HG03432 (cell line): ENCODE data around the gene TCF12.

Source experiments
- ATAC-seq: cut with Tn5 transposase; IDR thresholded peaks from one replicate; pipeline ENCODE4 v1.9.1; 2021; ENCODE audit warnings: mild to moderate bottlenecking, moderate library complexity; ENCODE audit not compliant: unreplicated experiment

Gene TCF12

DNA sequence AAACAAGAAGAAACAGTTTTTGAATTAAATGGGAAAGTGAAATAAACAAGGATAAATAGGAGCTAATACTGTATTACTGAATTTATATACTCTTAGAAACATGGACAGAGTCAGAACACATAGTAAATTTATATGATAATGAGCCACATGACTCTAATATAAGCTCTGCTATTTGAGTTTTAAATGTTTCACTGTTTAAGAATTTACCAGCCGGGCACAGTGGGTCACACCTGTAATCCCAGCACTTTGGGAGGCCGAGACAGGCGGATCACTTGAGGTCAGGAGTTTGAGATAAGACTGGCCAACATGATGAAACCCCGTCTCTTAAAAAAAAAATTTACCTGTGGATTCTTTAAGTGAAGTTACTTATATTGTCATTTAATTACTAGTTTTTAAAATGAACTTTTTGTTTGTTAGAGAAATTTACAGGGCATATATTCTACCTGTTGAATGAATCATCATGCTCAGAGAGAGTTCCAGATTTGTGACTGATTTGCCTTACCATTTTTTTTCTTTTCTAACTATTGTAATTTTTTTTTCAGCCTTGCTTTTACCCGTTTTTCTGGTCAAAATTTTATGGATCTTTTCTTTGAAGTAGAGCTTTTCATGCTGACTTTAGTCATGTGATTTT, 125.7 kb downstream of the TCF12 start:
- ATAC-seq: no peak

- ATAC-seq: no peak
Observed at GRCh38 chr15:57044970-57045369, 126.5 kb downstream of the TCF12 start.

DNA sequence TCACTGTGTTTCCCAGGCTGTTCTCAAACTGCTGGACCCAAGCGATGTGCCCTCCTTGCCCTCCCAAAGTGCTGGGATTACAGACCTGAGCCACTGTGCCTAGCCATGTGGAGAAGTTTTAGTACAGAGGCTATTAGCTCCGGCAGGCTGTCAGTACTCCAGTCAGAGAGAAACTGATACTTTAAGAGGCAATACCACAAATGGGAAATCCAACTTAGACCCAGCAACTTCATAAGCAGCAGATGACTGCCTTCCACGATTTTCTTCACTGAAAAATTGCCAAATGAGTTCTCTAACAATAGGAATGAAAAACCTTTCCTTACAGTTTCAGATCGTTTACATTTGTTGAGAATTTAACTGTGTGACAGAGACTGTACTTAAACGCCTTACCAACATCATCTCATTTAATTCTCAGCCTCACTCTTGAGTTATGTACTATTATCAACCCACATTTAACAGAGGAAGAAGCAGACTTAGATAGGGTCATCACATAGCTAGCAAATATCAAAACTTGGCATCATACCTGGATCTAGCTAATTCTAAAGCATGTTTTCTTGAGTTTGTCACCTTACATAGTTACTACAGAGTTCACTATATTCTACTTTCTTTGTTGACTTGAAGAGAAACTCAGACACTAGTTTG, 127.4 kb downstream of the TCF12 start:
- ATAC-seq: peak; percentile 89

GRCh38 chr15:57048930-57049549, 130.6 kb downstream of the TCF12 start:
- no peak for ATAC-seq

GRCh38 chr15:57053470-57053869, 135.0 kb downstream of the TCF12 start:
- ATAC-seq: no peak

- ATAC-seq: no peak
Observed at GRCh38 chr15:57054204-57054750, 135.8 kb downstream of the TCF12 start.

GRCh38 chr15:57056357-57056756, 137.9 kb downstream of the TCF12 start:
- ATAC-seq: no peak

DNA sequence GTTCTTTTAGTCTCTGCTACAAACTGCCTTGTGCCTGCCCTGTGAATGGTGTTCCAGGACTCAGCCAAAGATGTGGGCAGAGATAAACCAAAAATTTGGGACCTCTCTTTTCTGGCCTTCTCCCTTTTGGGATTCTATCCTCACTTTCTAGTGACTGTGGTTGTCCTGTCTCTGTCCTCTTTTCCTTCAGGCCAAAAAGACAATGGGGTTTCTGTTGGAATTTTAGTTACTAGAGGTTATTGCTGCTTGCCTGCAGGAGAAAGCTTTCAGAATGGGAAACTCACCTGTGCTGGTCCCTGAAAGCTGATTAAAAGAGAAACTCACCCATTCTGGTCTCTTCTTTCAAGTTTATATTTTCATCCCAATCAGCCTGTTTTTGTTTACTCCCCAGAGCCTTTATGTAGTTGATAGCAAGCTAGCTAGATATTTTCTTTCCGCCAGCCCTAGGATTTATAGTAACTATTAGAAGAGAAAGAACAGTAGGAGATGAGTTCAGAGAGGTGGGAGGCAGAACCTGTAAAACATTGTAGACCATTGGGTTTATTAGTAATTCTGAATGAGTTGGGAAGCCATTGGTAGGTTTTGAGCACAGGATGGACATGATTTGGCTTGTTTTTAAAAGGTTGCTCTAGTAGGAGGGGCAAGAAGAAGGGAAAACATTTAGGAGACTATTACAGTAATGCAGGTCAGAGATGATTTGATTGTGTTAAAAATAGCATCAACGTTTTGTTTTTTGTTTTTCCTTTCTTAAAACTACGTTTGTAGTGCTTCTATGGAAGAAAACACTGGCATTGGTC, 138.9 kb downstream of the TCF12 start:
- ATAC-seq: no peak

DNA sequence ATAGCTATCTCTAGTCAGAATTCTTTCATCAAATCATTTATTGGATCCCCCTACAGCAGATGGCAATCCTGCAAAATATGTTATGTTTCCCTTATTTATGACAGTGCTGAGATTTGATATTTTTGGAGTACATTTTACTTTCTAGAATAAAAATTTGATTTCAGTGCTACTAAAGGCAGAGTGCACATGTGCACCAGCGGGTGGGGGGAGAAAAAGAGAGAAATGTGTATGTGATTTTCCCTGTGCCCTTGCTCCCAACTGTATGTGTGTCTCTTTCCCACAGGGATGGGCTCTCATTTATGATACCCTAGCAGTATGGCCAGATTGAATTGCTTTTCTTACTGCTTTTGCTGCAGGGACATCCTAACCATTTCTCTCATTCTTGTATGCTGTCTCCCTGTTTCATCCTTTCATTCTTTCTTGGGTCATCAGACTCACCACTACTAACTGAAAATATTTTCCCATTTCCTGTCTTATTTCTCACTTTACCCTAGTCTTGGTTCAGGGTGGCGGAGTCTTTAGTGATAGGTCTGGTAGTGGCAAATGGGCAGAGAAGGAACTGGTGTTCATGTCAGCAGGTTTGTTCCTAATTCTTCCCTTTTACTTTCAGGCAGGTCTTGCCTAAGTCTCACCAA, 140.7 kb downstream of the TCF12 start:
- no peak for ATAC-seq

- no peak for ATAC-seq
Observed at GRCh38 chr15:57060799-57061198, 142.4 kb downstream of the TCF12 start.

GRCh38 chr15:57061281-57061680, 142.8 kb downstream of the TCF12 start:
- ATAC-seq: no peak

DNA sequence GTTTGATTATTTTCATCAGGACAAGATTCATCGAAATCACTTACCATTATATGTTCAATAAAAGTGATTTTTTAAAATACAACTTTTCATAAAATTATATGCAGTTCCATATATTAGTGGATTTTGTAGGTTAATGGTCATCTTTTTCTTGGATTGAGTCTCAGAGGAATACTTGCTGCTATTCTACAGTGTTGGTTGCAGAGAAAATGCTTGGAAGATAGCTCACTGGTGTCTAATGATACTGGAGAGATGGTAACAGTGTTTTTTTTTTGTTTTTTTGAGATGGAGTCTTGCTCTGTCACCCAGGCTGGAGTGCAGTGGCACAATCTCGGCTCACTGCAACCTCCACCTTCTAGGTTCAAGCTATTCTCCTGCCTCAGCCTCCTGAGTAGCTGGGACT, 143.3 kb downstream of the TCF12 start:
- ATAC-seq: no peak

DNA sequence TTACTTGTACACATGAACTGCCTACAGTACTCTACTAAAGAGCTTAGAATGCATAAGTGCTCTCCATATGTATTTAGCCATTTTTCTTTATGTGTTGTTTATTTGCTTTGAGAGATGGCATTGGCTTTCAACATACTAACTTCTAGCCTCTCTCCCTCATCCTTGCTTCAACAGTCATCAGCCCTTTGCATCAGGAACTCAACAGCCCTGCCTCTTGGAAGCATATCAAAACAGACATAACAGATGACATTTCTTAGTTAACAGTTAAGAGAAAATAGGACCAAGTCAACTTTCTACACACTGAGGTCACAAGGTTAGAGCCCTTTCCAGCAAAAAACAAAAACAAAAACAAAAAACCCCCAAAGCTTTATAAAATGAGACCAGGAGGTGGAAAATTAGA, 145.6 kb downstream of the TCF12 start:
- ATAC-seq: no peak

GRCh38 chr15:57069423-57069822, 151.0 kb downstream of the TCF12 start:
- ATAC-seq: no peak

- no peak for ATAC-seq
Observed at GRCh38 chr15:57070674-57071073, 152.2 kb downstream of the TCF12 start.

DNA sequence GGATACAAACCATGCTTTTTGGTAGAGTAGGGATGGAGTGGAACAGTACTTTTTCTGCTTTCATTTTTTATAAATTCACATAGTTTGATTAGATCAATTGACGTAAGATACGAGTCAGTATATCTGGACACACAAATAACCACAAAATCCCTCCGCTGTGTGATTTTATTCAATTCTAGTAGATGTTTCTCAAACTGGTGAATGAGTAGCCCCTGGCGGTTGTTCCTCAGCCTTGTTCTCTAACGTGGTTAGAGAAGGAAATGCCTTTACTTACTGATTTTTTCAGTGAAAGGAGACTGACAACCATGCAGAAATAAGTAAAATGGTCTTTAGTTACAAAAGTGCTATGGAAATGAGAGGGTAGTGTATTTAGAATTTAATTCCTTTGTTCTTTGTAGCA, 161.0 kb downstream of the TCF12 start:
- no peak for ATAC-seq

DNA sequence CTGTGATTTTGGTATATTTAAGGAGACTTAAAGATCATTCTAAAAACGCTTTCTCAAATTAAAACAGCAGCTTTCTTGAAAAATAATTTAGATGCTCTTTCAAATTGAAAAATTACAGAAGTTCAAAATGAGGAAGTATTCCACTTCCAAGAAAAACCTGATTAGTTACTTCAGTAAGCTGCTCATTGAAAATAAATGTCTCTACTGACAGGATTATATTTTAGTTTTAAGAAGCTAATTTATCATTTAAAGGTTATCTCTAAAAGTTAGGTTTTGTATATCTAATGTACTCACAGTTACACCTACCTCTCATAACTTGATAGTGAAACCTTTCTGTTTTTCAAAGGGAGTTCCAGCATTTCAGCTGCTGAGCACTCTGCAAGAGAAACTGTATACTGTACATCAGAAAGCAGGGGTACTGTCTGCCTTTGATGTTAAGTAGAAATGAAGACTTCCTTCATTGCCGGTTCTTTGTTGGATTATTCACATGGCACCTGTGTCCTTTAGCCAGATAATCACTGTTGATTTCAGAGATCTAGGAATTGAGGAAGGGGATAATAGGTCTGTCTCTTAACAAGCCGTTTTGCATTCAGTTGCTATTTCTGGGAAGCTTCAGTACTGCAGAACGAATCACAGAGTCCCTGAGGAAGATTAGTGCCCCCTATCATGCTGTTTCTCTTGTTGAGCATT, 161.6 kb downstream of the TCF12 start:
- ATAC-seq: peak; percentile 71

GRCh38 chr15:57082054-57082728, 163.7 kb downstream of the TCF12 start:
- no peak for ATAC-seq

DNA sequence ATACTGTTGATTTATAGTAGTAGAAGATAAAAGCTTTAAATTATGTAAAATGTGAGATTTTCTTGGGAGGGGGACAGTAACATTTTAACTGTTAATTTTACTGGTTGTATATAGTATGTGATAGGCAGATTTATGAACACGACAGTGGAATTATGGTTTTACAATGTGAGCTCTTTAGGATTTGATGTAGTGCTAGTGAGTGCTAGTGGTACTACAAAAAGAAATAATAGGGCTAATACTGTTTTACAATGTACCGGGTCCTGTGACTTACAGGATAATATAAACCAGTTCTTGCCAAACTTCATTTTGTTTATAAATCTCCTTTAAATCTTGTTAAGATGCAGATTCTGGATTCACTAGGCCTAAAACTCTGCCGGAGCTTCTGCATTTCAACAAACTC, 165.7 kb downstream of the TCF12 start:
- ATAC-seq: no peak

DNA sequence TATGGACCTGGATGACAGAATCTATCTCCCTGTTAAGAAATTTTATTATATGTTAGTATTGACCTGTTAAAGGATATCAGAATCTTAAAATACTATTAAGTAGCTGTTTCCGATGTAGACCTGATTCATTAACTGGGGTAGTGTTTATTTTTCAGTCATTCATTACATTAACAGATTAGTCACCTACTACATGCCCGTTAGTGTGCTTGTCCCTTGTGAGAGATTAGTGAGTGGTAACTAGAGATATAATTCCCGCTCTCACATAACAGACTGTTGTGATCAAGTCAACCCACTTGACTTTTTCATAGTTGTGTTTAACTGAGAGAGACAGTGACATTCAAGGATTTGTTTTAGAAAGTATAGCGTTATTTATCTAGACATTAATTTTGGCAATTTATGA, 166.8 kb downstream of the TCF12 start:
- ATAC-seq: no peak
